ENCODE measurements around the gene BRD7. TPM values are rescaled to one million over a fixed set of nuclear protein-coding genes. Genes with fewer than 3 reads are reported as not detected.

The BRD7 gene
- total RNA-seq, 4 donors from 2014 or later = 38.3 to 55.9 (median 48.8) TPM

- intact Hi-C loops (cut with DNase I; ENCODE audit: low total_unique reads) (loop anchor here (5.0 kb wide), 1 partner anchor 295 kb away; no protein-coding TSS in a partner anchor), in situ Hi-C loops (cut with MboI; ENCODE audit: low sequenced_read_pairs in 4 of 4) (loop anchor here in 3 of 4 donors (10.0 to 25.0 kb wide), 5 partner anchors 160 to 440 kb away; partner anchors contain the start of gene CNEP1R1 (in 1 of the 3))
- H3K36me3 ChIP-seq = no peaks in the 10 kb centered on the region
- no peaks in the 10 kb centered on the region for H3K9me3 ChIP-seq
- peaks cover under 1 to 18% of the 10 kb centered on the region in 2 donors for H3K4me1 ChIP-seq
- H3K4me3 ChIP-seq = no peak overlapping the region
- DNase-seq (peak in 1 of 2 donors; percentile 43), ATAC-seq (peak; percentile 20 to 22)
- H3K27me3 ChIP-seq = no peaks in the 10 kb centered on the region
- TF ChIP-seq CTCF (IDR thresholded peaks at IDR 0.05 in 4 of 5, conservative IDR thresholded peaks at IDR 0.05 in 1 of 5) (no peak), POLR2A (IDR thresholded peaks at IDR 0.05) (no peak)
- H3K27ac ChIP-seq = peak overlapping the region; percentile 47 to 62 (median 55)
Observed at GRCh38 chr16:50372611-50373344, 4.0 kb upstream of the BRD7 start.

- no peak for DNase-seq
- Histone ChIP-seq H3K9me3 (no peaks in the 10 kb centered on the region), H3K27ac (peak overlapping the region in 3 of 4 donors; percentile 47 to 62 (median 56)), H3K4me1 (peaks cover 7 to 25% of the 10 kb centered on the region in 2 donors), H3K36me3 (no peaks in the 10 kb centered on the region), H3K4me3 (no peak overlapping the region), H3K27me3 (no peaks in the 10 kb centered on the region)
- in situ Hi-C loops (cut with MboI; ENCODE audit: low sequenced_read_pairs in 4 of 4) (loop anchor here in 3 of 4 donors (10.0 to 25.0 kb wide), 5 partner anchors 160 to 440 kb away; partner anchors contain the start of gene CNEP1R1 (in 1 of the 3)), intact Hi-C loops (cut with DNase I; ENCODE audit: low total_unique reads) (loop anchor here (5.0 kb wide), 1 partner anchor 295 kb away; no protein-coding TSS in a partner anchor)
- TF ChIP-seq CTCF (IDR thresholded peaks at IDR 0.05 in 4 of 5, conservative IDR thresholded peaks at IDR 0.05 in 1 of 5) = no peak
- no peak for TF ChIP-seq POLR2A (IDR thresholded peaks at IDR 0.05)
- ATAC-seq = no peak
Observed at GRCh38 chr16:50371936-50372595, 3.3 kb upstream of the BRD7 start.

- H3K27me3 ChIP-seq = no peaks in the 10 kb centered on the region
- H3K4me3 ChIP-seq = no peak overlapping the region
- in situ Hi-C loops (cut with MboI; ENCODE audit: low sequenced_read_pairs in 4 of 4) = loop anchor here in 3 of 4 donors (10.0 to 25.0 kb wide), 5 partner anchors 159 to 441 kb away; partner anchors contain the start of gene CNEP1R1 (in 1 of the 3)
- peaks cover 15 to 34% of the 10 kb centered on the region in 2 donors for H3K4me1 ChIP-seq
- ATAC-seq (no peak), DNase-seq (no peak)
- H3K27ac ChIP-seq = no peak overlapping the region
- H3K9me3 ChIP-seq = no peaks in the 10 kb centered on the region
- intact Hi-C loops (cut with DNase I; ENCODE audit: low total_unique reads) = loop anchor here (5.0 kb wide), 1 partner anchor 296 kb away; no protein-coding TSS in a partner anchor
- TF ChIP-seq POLR2A (IDR thresholded peaks at IDR 0.05) = no peak
- no peak for TF ChIP-seq CTCF (IDR thresholded peaks at IDR 0.05 in 4 of 5, conservative IDR thresholded peaks at IDR 0.05 in 1 of 5)
- peaks cover 0 to 7% of the 10 kb centered on the region in 2 donors for H3K36me3 ChIP-seq
Observed at GRCh38 chr16:50371036-50371716, 2.4 kb upstream of the BRD7 start.

- Histone ChIP-seq H3K36me3 (peaks cover 0 to 19% of the 10 kb centered on the region in 2 donors), H3K4me1 (peaks cover 20 to 40% of the 10 kb centered on the region in 2 donors), H3K4me3 (peak overlapping the region; percentile 40 to 70 (median 47)), H3K27ac (peak overlapping the region; percentile 52 to 72 (median 60)), H3K27me3 (no peaks in the 10 kb centered on the region), H3K9me3 (no peaks in the 10 kb centered on the region)
- in situ Hi-C loops (cut with MboI; ENCODE audit: low sequenced_read_pairs in 4 of 4) = loop anchor here (5.0 to 25.0 kb wide), 9 partner anchors 157 to 443 kb away; partner anchors contain the start of genes CNEP1R1 (in 2 of the 4) and TENT4B (in 1 of the 4)
- DNase-seq (no peak), ATAC-seq (peak in 1 of 2 donors; percentile 3)
- intact Hi-C loops (cut with DNase I; ENCODE audit: low total_unique reads) = loop anchor here (1.0 to 10.0 kb wide), 4 partner anchors 179 to 438 kb away; partner anchors contain the start of genes CYLD, NKD1 and TENT4B
- TF ChIP-seq CTCF (IDR thresholded peaks at IDR 0.05 in 4 of 5, conservative IDR thresholded peaks at IDR 0.05 in 1 of 5) = no peak
- no peak for TF ChIP-seq POLR2A (IDR thresholded peaks at IDR 0.05)
Observed at GRCh38 chr16:50369133-50369804, 481 bp upstream of the BRD7 start.

Measured in gastrocnemius medialis (tissue), 4 donors.